ENCODE results near the gene FOS.
"Not testable (repeated sequence)": the region's sequence is repeated elsewhere in the genome, so short reads cannot be mapped to it uniquely, and the experiment has no call there.

The FOS gene

GRCh38 chr14:75294649-75295033 is 16.0 kb downstream of the FOS start:
- no peak for DNase-seq (ENCODE audit: low spot score)

- DNase-seq (ENCODE audit: low spot score): peak; percentile 56
Observed at GRCh38 chr14:75295061-75295461, 16.4 kb downstream of the FOS start.

- peak; percentile 84 for DNase-seq (ENCODE audit: low spot score)
Observed at GRCh38 chr14:75295491-75296345, 17.1 kb downstream of the FOS start.

GRCh38 chr14:75297411-75298040 is 18.9 kb downstream of the FOS start:
- no peak for DNase-seq (ENCODE audit: low spot score)

- DNase-seq (ENCODE audit: low spot score): no peak
Observed at GRCh38 chr14:75298187-75298965, 19.7 kb downstream of the FOS start.

- DNase-seq (ENCODE audit: low spot score): no peak
Observed at GRCh38 chr14:75299059-75299458, 20.4 kb downstream of the FOS start.

GRCh38 chr14:75299576-75299975 is 20.9 kb downstream of the FOS start:
- DNase-seq (ENCODE audit: low spot score): no peak

- no peak for DNase-seq (ENCODE audit: low spot score)
Observed at GRCh38 chr14:75301666-75302325, 23.2 kb downstream of the FOS start.

- DNase-seq (ENCODE audit: low spot score): peak; percentile 69
Observed at GRCh38 chr14:75303381-75303789, 24.8 kb downstream of the FOS start.

- not testable (repeated sequence) for DNase-seq (ENCODE audit: low spot score)
Observed at GRCh38 chr14:75306410-75306809, 27.8 kb downstream of the FOS start.

- DNase-seq (ENCODE audit: low spot score): no peak
Observed at GRCh38 chr14:75306927-75307699, 28.5 kb downstream of the FOS start.

GRCh38 chr14:75307700-75308379 is 29.2 kb downstream of the FOS start:
- DNase-seq (ENCODE audit: low spot score): peak; percentile 81

GRCh38 chr14:75308991-75309390 is 30.4 kb downstream of the FOS start:
- DNase-seq (ENCODE audit: low spot score): not testable (repeated sequence)

- DNase-seq (ENCODE audit: low spot score): not testable (repeated sequence)
Observed at GRCh38 chr14:75309561-75309960, 30.9 kb downstream of the FOS start.

- peak; percentile 90 for DNase-seq (ENCODE audit: low spot score)
Observed at GRCh38 chr14:75310295-75311111, 31.9 kb downstream of the FOS start.

- no peak for DNase-seq (ENCODE audit: low spot score)
Observed at GRCh38 chr14:75311356-75311755, 32.7 kb downstream of the FOS start.

- DNase-seq (ENCODE audit: low spot score): no peak
Observed at GRCh38 chr14:75312341-75312740, 33.7 kb downstream of the FOS start.

- DNase-seq (ENCODE audit: low spot score): no peak
Observed at GRCh38 chr14:75313294-75313693, 34.7 kb downstream of the FOS start.

GRCh38 chr14:75315144-75315543 is 36.5 kb downstream of the FOS start:
- DNase-seq (ENCODE audit: low spot score): peak; percentile 50

GRCh38 chr14:75317148-75317547 is 38.5 kb downstream of the FOS start:
- DNase-seq (ENCODE audit: low spot score): no peak
